T-helper 1 cell treated with Interleukin-12 subunit alpha and Interleukin-12 subunit beta and Interleukin-4 antibody, amounts not matched to agents 30 μg/mL and 1 μg/mL, for 36 hours (primary cell): Measurements from ENCODE around the gene C2orf74.
"Not testable (repeated sequence)": the region's sequence is repeated elsewhere in the genome, so short reads cannot be mapped to it uniquely, and the experiment has no call there.

Source experiments
- H3K27ac Mint-ChIP-seq: one replicate; pipeline ENCODE4 v1.8.0; 2021; ENCODE audit warnings: mild to moderate bottlenecking, mixed read lengths
- H3K27me3 Mint-ChIP-seq: one replicate; pipeline ENCODE4 v1.8.0; 2021; ENCODE audit warnings: low read depth, mixed read lengths
- H3K36me3 Mint-ChIP-seq: one replicate; pipeline ENCODE4 v1.8.0; 2021; ENCODE audit warnings: low read depth, mixed read lengths
- H3K4me1 Mint-ChIP-seq: one replicate; pipeline ENCODE4 v1.8.0; 2021; ENCODE audit warnings: low read depth, mixed read lengths
- H3K4me3 Mint-ChIP-seq: one replicate; pipeline ENCODE4 v1.8.0; 2021; ENCODE audit warnings: mild to moderate bottlenecking, moderate library complexity, mixed read lengths
- H3K9me3 Mint-ChIP-seq: one replicate; pipeline ENCODE4 v1.8.0; 2021; ENCODE audit warnings: mixed read lengths

C2orf74 gene

DNA sequence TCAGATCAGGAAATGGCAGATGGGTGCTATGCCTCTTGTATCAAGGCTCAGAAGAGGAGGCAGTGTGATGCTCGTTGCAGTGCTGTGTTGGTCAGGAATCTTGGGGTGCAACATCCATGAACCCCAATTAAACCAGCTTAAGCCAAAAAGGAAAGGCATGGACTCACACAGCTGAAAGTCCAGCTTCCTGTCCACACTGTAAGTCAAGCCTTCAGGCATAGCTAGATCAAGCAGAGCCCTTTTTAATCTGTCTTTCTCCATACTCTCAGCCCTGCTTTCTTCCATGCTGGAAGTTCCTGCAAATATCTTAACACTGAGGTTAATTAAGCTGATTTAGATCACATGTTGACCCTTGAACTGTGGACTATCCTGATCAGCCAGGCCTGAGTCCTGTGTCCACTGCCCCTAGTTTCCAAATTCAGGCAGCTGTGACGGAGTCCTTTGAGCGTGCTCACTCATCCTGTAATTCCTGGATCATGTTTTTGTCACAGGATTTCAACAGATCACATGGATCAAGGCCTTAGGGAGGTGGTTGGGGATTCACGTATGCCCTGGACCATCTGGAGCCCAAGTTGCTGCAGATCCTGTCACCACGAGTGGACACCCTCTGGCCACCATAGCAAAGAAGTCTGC lies 4.5 kb upstream of the C2orf74 start:
- Mint-ChIP-seq H3K36me3 (peaks cover 14% of the 10 kb centered on the region), H3K4me1 (peaks cover 1% of the 10 kb centered on the region), H3K27ac (no peak overlapping the region)

DNA sequence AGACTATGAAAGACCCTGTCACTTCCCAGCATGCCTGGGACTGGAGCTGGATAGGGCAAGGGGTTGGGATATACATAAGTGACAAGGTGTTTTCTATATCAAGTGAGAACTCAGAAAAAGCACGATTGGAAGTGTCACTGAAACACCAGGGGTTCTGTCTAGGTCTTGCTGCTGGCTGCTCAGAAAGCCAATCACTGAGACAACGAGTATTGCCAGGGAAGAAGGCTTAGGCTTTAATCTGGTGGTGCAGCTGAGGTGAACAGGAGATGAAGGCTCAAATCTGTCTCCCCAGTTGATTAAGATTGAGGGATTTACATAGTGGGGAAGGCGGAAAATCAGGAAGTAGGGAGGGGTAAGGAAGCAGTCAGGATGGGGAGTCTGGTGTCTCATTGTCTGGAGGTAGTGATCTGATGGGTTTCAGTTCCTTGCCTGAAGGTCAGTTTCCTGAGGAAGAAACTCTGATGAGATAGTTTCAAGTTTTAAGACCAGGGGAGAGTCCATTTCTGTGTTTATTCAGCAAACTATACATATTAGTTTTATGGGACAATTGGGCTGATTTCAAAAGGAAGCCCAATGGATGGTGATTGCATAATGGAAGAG lies 3.5 kb upstream of the C2orf74 start:
- H3K27ac Mint-ChIP-seq, result no peak overlapping the region

More for the DNA sequence above, 4.5 kb upstream of the C2orf74 start:
- no peaks in the 10 kb centered on the region for H3K27me3 Mint-ChIP-seq
- peaks cover 7% of the 10 kb centered on the region for H3K9me3 Mint-ChIP-seq
- H3K4me3 Mint-ChIP-seq, result no peak overlapping the region

GRCh38 chr2:61162721-61163120 lies 733 bp downstream of the C2orf74 start:
- Mint-ChIP-seq H3K27ac (no peak overlapping the region), H3K4me1 (peaks cover 6% of the 10 kb centered on the region), H3K27me3 (no peaks in the 10 kb centered on the region), H3K36me3 (peaks cover 29% of the 10 kb centered on the region), H3K4me3 (no peak overlapping the region), H3K9me3 (peaks cover 7% of the 10 kb centered on the region)

More for the DNA sequence above, 3.5 kb upstream of the C2orf74 start:
- peaks cover 6% of the 10 kb centered on the region for H3K4me1 Mint-ChIP-seq
- H3K27me3 Mint-ChIP-seq, result no peaks in the 10 kb centered on the region
- peaks cover 19% of the 10 kb centered on the region for H3K36me3 Mint-ChIP-seq
- H3K4me3 Mint-ChIP-seq, result no peak overlapping the region
- H3K9me3 Mint-ChIP-seq, result peaks cover 7% of the 10 kb centered on the region

DNA sequence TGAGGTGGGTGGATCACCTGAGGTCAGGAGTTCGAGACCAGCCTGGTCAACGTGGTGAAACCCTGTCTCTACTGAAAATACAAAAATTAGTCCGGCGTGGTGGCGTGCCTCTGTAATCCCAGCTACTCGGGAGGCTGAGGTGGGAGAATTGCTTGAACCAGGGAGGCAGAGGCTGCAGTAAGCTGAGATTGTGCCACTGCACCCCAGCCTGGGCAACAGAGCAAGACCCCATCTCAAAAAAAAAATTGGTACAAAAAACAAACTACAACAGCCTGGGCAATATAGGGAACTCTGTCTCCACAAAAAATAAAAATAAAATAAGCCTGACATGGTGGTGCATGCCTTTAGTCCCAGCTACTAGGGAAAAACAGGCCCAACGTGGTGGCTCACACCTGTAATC lies 3.1 kb downstream of the C2orf74 start:
- H3K27me3 Mint-ChIP-seq, H3K4me3 Mint-ChIP-seq, H3K4me1 Mint-ChIP-seq, H3K27ac Mint-ChIP-seq, H3K9me3 Mint-ChIP-seq: not testable (repeated sequence)
- H3K36me3 Mint-ChIP-seq, result peaks cover 19% of the 10 kb centered on the region

GRCh38 chr2:61165946-61166345 lies 4.0 kb downstream of the C2orf74 start:
- Mint-ChIP-seq H3K4me1 (peaks cover 6% of the 10 kb centered on the region), H3K27me3 (no peaks in the 10 kb centered on the region), H3K4me3 (no peak overlapping the region), H3K36me3 (peaks cover 18% of the 10 kb centered on the region), H3K9me3 (no peaks in the 10 kb centered on the region), H3K27ac (no peak overlapping the region)

- Mint-ChIP-seq H3K4me3 (no peak overlapping the region), H3K9me3 (no peaks in the 10 kb centered on the region), H3K27ac (no peak overlapping the region)
Observed at GRCh38 chr2:61167579-61167978, 5.6 kb downstream of the C2orf74 start.

GRCh38 chr2:61172671-61173070 lies 10.7 kb downstream of the C2orf74 start:
- H3K27me3 Mint-ChIP-seq, result peaks cover 8% of the 10 kb centered on the region
- no peak overlapping the region for H3K4me3 Mint-ChIP-seq
- H3K27ac Mint-ChIP-seq, result no peak overlapping the region
- H3K9me3 Mint-ChIP-seq, result no peaks in the 10 kb centered on the region
- peaks cover 15% of the 10 kb centered on the region for H3K4me1 Mint-ChIP-seq
- H3K36me3 Mint-ChIP-seq, result peaks cover under 1% of the 10 kb centered on the region

More at GRCh38 chr2:61167579-61167978, 5.6 kb downstream of the C2orf74 start:
- Mint-ChIP-seq H3K27me3 (no peaks in the 10 kb centered on the region), H3K4me1 (peaks cover 4% of the 10 kb centered on the region), H3K36me3 (peaks cover 15% of the 10 kb centered on the region)

GRCh38 chr2:61173116-61173515 lies 11.1 kb downstream of the C2orf74 start:
- H3K4me3 Mint-ChIP-seq, result no peak overlapping the region
- H3K27me3 Mint-ChIP-seq, result peaks cover 8% of the 10 kb centered on the region
- peaks cover 1% of the 10 kb centered on the region for H3K36me3 Mint-ChIP-seq
- no peak overlapping the region for H3K27ac Mint-ChIP-seq
- peaks cover 17% of the 10 kb centered on the region for H3K4me1 Mint-ChIP-seq
- no peaks in the 10 kb centered on the region for H3K9me3 Mint-ChIP-seq

GRCh38 chr2:61175036-61175435 lies 13.0 kb downstream of the C2orf74 start:
- Mint-ChIP-seq H3K27ac (peak overlapping the region; percentile 38), H3K27me3 (peaks cover 8% of the 10 kb centered on the region), H3K36me3 (peaks cover 12% of the 10 kb centered on the region), H3K4me3 (peak overlapping the region; percentile 2), H3K9me3 (no peaks in the 10 kb centered on the region), H3K4me1 (peaks cover 36% of the 10 kb centered on the region)

GRCh38 chr2:61176755-61177726 lies 15.1 kb downstream of the C2orf74 start:
- H3K4me1 Mint-ChIP-seq, result peaks cover 51% of the 10 kb centered on the region

GRCh38 chr2:61177727-61178549 lies 15.9 kb downstream of the C2orf74 start:
- peaks cover 55% of the 10 kb centered on the region for H3K4me1 Mint-ChIP-seq
- H3K27ac Mint-ChIP-seq, result peak overlapping the region; percentile 95
- H3K27me3 Mint-ChIP-seq, result peaks cover 8% of the 10 kb centered on the region
- H3K9me3 Mint-ChIP-seq, result no peaks in the 10 kb centered on the region
- H3K36me3 Mint-ChIP-seq, result peaks cover 36% of the 10 kb centered on the region
- H3K4me3 Mint-ChIP-seq, result peak overlapping the region; percentile 92

More at GRCh38 chr2:61176755-61177726, 15.1 kb downstream of the C2orf74 start:
- peak overlapping the region; percentile 90 for H3K27ac Mint-ChIP-seq
- H3K4me3 Mint-ChIP-seq, result peak overlapping the region; percentile 89
- H3K36me3 Mint-ChIP-seq, result peaks cover 29% of the 10 kb centered on the region
- H3K27me3 Mint-ChIP-seq, result peaks cover 8% of the 10 kb centered on the region
- H3K9me3 Mint-ChIP-seq, result no peaks in the 10 kb centered on the region

GRCh38 chr2:61178603-61179545 lies 16.9 kb downstream of the C2orf74 start:
- peak overlapping the region; percentile 86 for H3K27ac Mint-ChIP-seq
- H3K4me3 Mint-ChIP-seq, result peak overlapping the region; percentile 92
- H3K9me3 Mint-ChIP-seq, result no peaks in the 10 kb centered on the region
- H3K36me3 Mint-ChIP-seq, result peaks cover 45% of the 10 kb centered on the region
- peaks cover 8% of the 10 kb centered on the region for H3K27me3 Mint-ChIP-seq
- H3K4me1 Mint-ChIP-seq, result peaks cover 60% of the 10 kb centered on the region
